Activated CD4-positive, alpha-beta memory T cell treated with anti-CD3 and anti-CD28 coated beads for 36 hours (primary cell): ENCODE measurements around the gene SMIM32. TPM values are rescaled to one million over a fixed set of nuclear protein-coding genes. Genes with fewer than 3 reads are reported as not detected.

Experiments used
- CTCF ChIA-PET: fragments of 350-600 bp; sonication (Branson Sonifier 250); formaldehyde crosslinking; loops from one replicate; lab custom pipeline; 2021; ENCODE audit warnings: antibody characterized with exemption, inconsistent platforms; lab: Charles Lee
- POLR2A ChIA-PET: fragments of 350-600 bp; sonication (Branson Sonifier 250); formaldehyde crosslinking; loops from one replicate; lab custom pipeline; 2021; ENCODE audit warnings: antibody characterized with exemption; lab: Charles Lee
- DNase-seq: peaks from one replicate; pipeline ENCODE4 v3.0.0-alpha.2; 2020
- H3K27ac Mint-ChIP-seq: one replicate; pipeline ENCODE4 v1.8.0; 2021; ENCODE audit warnings: mixed read lengths
- H3K27me3 Mint-ChIP-seq: one replicate; pipeline ENCODE4 v1.8.0; 2021; ENCODE audit warnings: mixed read lengths
- H3K36me3 Mint-ChIP-seq: one replicate; pipeline ENCODE4 v1.8.0; 2021; ENCODE audit warnings: mixed read lengths
- H3K4me1 Mint-ChIP-seq: one replicate; pipeline ENCODE4 v1.8.0; 2021; ENCODE audit warnings: low read depth, mixed read lengths
- H3K4me3 Mint-ChIP-seq: one replicate; pipeline ENCODE4 v1.8.0; 2021; ENCODE audit warnings: mild to moderate bottlenecking, mixed read lengths
- H3K9me3 Mint-ChIP-seq: one replicate; pipeline ENCODE4 v1.8.0; 2021; ENCODE audit warnings: mixed read lengths
- intact Hi-C: fragments of 100-400 bp; cut with micrococcal nuclease; formaldehyde crosslinking; loops from one replicate; pipeline ENCODE4 v1.15.1; 2023
- total RNA-seq, 2 experiments: library from RNA; stranded (reverse); gene quantifications; one replicate each; pipeline ENCODE4 v1.2.3, GENCODE V29; 2021

Gene SMIM32
- total RNA-seq, 2 experiments from 2014 or later = not detected

DNA sequence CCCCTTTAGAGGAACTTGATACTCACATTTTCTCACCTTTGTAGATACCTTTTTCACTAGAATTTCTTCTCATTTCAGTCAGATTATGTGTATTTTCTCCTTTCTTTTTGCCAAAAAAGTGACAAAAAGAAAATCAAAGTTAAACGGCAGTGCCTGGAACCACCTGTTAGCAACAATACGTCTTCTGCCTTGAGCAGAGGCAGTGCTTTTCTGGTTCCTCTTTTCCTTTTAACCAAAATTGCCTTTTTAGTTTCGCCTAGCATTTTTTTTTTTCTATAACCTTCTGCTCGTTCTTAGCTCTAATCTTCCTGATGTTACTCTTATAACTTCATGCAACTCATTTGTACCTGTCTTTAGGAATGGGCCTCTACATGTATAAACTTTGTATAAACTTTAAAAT is 26.1 kb downstream of the SMIM32 start:
- POLR2A ChIA-PET = no interaction called here
- no peak for DNase-seq
- H3K4me1 Mint-ChIP-seq = no peaks in the 10 kb centered on the region
- H3K4me3 Mint-ChIP-seq = no peak overlapping the region
- CTCF ChIA-PET = no interaction called here
- H3K9me3 Mint-ChIP-seq = no peaks in the 10 kb centered on the region
- H3K36me3 Mint-ChIP-seq = peaks cover 7% of the 10 kb centered on the region
- intact Hi-C loops = no loop called here
- H3K27ac Mint-ChIP-seq = no peak overlapping the region
- H3K27me3 Mint-ChIP-seq = no peaks in the 10 kb centered on the region

DNA sequence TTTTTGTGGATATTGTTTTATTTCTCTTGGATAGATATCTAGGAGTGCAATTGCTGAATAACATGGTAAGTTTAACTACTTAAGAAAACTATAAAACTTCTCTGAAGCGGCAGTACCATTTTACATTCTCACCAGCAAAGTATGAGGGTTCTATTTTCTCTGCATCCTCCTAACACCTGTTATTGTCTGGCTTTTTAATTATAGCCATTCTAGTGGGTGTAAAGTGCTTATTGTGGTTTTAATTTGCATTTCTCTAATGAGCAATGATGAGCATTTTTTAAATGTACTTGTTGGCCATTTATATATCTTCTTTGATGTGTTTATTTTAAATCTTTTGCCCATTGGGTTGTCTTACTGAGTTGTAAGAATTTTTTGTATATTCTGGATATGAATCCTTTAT is 28.7 kb downstream of the SMIM32 start:
- Mint-ChIP-seq H3K36me3 (peaks cover 5% of the 10 kb centered on the region), H3K4me1 (no peaks in the 10 kb centered on the region), H3K27me3 (no peaks in the 10 kb centered on the region), H3K27ac (no peak overlapping the region), H3K9me3 (no peaks in the 10 kb centered on the region), H3K4me3 (no peak overlapping the region)
- intact Hi-C loops = no loop called here
- ChIA-PET POLR2A (no interaction called here), CTCF (no interaction called here)
- no peak for DNase-seq

DNA sequence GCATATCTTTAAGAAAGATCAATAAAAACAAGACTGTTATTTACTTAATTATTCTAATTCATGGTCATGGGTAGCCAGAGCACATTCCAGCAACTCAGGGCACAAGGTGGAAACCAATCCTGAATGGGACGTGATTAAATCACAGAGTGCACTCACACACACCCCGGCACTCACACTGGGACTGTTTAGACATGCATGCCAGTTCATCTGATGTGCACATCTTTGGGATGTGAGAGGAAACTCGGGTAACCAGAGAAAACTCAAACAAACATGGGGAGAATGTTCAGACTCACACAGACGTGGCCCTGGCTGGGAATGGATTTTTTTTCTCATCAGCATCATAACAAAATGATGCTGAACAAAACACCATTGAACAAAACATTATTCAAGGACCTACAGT is 31.0 kb downstream of the SMIM32 start:
- no peak for DNase-seq
- no peaks in the 10 kb centered on the region for H3K4me1 Mint-ChIP-seq
- H3K9me3 Mint-ChIP-seq = no peaks in the 10 kb centered on the region
- intact Hi-C loops = no loop called here
- H3K4me3 Mint-ChIP-seq = no peak overlapping the region
- H3K27me3 Mint-ChIP-seq = no peaks in the 10 kb centered on the region
- H3K27ac Mint-ChIP-seq = no peak overlapping the region
- ChIA-PET POLR2A (no interaction called here), CTCF (no interaction called here)
- no peaks in the 10 kb centered on the region for H3K36me3 Mint-ChIP-seq

DNA sequence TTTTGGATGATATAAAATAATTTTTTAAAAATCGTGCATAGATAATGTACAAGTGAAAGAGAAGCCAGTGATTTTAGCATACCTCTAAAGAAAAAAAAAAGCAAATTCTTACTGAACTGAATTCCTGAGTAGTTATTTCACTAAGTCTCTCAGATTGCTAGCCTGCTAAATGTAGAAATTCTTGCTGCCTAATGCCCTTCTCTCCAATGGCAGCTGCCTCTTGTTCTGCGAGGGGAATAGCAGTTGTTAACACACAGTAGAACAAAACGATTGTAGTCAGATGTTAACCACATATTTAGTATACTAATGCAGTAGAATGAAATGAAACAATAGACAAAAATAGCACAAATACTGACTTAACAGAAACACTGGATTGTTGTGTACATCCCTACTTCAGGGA is 33.5 kb downstream of the SMIM32 start:
- H3K4me1 Mint-ChIP-seq = no peaks in the 10 kb centered on the region
- H3K9me3 Mint-ChIP-seq = no peaks in the 10 kb centered on the region
- H3K4me3 Mint-ChIP-seq = no peak overlapping the region
- POLR2A ChIA-PET = no interaction called here
- no peak overlapping the region for H3K27ac Mint-ChIP-seq
- CTCF ChIA-PET = no interaction called here
- peaks cover 5% of the 10 kb centered on the region for H3K36me3 Mint-ChIP-seq
- intact Hi-C loops = no loop called here
- no peaks in the 10 kb centered on the region for H3K27me3 Mint-ChIP-seq
- no peak for DNase-seq

DNA sequence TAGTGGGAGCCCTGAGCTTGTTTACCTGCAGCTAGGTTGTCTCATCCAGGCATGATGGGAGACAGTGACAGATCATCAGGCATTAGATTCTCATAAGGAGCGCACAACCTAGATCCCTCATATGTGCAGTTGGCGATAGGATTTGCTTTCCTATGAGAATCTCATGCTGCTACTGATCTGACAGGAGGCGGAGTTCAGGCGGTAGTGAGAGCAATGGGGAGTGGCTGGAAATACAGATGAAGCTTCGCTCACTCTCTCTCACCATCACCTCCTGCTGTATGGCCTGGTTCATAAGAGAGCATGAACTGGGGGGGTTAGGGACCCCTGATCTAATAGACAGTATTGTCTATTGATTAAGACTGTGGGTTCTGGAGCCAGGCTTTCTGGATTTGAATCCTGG is 35.4 kb downstream of the SMIM32 start:
- ChIA-PET POLR2A (no interaction called here), CTCF (no interaction called here)
- Mint-ChIP-seq H3K4me3 (no peak overlapping the region), H3K27ac (no peak overlapping the region), H3K9me3 (no peaks in the 10 kb centered on the region), H3K27me3 (no peaks in the 10 kb centered on the region), H3K36me3 (peaks cover 7% of the 10 kb centered on the region), H3K4me1 (no peaks in the 10 kb centered on the region)
- DNase-seq = no peak
- intact Hi-C loops = no loop called here

DNA sequence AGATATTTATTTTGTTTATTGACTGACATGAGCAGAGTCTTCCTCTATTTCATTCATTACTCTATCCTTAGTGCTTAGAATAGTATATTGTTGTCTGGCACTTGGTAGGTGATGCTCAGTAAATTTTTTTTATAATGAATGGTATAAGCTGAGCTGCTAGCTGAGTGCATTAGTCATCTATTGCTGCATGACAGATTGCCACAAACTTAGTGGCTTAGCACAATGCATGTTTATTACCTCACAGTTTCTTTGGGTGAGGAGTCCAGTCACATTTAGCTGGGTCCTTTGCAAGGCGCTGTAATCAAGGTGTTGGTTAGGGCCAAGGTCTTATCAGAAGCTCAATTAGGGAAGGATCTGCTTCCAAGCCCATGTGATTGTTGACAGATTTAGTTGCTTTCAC is 37.2 kb downstream of the SMIM32 start:
- Mint-ChIP-seq H3K4me3 (no peak overlapping the region), H3K27ac (no peak overlapping the region), H3K27me3 (no peaks in the 10 kb centered on the region), H3K36me3 (peaks cover 7% of the 10 kb centered on the region), H3K4me1 (no peaks in the 10 kb centered on the region), H3K9me3 (no peaks in the 10 kb centered on the region)
- POLR2A ChIA-PET = no interaction called here
- CTCF ChIA-PET = interaction anchor here (1.6 kb wide), 1 partner anchor 211 kb away, joined by 4 read pairs; no protein-coding TSS in a partner anchor
- intact Hi-C loops = no loop called here
- DNase-seq = no peak

DNA sequence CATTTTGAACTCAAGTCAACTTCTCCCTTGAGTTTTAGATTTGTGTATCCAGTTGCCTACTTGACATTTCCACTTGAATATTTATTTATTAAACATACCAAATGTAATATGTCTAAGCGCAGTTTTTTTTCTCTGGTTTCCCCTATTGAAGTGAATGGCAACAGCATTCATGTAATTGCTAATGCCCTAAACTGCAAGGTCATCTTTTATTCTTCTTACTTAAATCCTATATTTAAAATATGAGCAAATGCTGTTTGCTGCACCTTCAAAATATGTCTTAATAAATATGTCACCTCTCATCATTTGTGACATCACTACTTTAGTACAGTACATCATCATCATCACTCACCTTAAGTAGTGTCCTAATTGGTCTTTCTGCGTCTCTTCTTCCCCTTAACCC is 37.9 kb downstream of the SMIM32 start:
- intact Hi-C loops = no loop called here
- peaks cover 7% of the 10 kb centered on the region for H3K36me3 Mint-ChIP-seq
- H3K27ac Mint-ChIP-seq = no peak overlapping the region
- H3K27me3 Mint-ChIP-seq = no peaks in the 10 kb centered on the region
- H3K4me1 Mint-ChIP-seq = no peaks in the 10 kb centered on the region
- ChIA-PET POLR2A (no interaction called here), CTCF (no interaction called here)
- H3K9me3 Mint-ChIP-seq = no peaks in the 10 kb centered on the region
- DNase-seq = no peak
- no peak overlapping the region for H3K4me3 Mint-ChIP-seq

DNA sequence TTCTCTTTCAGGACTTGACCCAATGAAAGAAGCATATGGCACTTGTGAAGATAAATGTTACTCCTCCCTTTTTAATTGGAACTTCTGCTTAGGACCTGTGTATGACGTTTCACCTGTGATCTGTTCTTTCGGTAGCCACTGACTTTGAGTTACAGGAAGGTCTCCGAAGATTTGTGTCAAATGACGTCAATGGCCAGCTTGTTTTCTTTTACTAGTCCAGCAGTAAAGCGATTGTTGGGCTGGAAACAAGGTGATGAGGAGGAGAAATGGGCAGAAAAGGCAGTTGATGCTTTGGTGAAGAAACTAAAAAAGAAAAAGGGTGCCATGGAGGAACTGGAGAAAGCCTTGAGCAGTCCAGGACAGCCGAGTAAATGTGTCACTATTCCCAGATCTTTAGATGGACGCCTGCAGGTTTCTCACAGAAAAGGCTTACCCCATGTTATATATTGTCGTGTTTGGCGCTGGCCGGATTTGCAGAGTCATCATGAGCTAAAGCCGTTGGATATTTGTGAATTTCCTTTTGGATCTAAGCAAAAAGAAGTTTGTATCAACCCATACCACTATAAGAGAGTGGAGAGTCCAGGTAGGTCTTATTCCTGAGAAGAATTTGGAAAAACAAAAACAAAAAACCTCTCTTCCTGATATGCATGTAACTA is 39.3 kb downstream of the SMIM32 start:
- CTCF ChIA-PET = interaction anchor here (0.9 kb wide), 1 partner anchor 587 kb away, joined by 3 read pairs; no protein-coding TSS in a partner anchor
- Mint-ChIP-seq H3K4me1 (no peaks in the 10 kb centered on the region), H3K27ac (no peak overlapping the region), H3K27me3 (no peaks in the 10 kb centered on the region), H3K4me3 (no peak overlapping the region), H3K9me3 (no peaks in the 10 kb centered on the region), H3K36me3 (peaks cover 7% of the 10 kb centered on the region)
- intact Hi-C loops = no loop called here
- POLR2A ChIA-PET = no interaction called here
- DNase-seq = no peak

DNA sequence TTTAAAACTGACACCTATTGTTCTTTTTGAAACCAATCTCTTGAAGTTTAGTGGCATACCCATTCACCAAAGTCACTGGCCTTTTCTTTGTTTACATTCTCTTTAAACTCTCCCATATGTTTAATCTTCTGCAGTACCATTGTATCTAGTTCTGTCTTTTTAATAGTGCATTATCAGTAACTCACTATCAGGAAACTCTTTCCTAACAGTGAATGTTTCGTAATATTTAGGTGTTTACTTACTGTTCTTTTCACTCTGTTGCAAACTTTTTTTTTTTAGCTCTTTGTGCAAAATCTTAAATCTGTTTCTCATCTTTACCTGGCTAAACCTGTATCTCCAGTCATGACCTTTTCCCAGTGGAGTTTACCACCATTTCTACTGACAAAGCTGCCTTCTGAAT is 43.1 kb downstream of the SMIM32 start:
- intact Hi-C loops = no loop called here
- ChIA-PET CTCF (no interaction called here), POLR2A (no interaction called here)
- H3K27ac Mint-ChIP-seq = no peak overlapping the region
- peaks cover 6% of the 10 kb centered on the region for H3K36me3 Mint-ChIP-seq
- H3K9me3 Mint-ChIP-seq = no peaks in the 10 kb centered on the region
- peaks cover 2% of the 10 kb centered on the region for H3K4me1 Mint-ChIP-seq
- H3K27me3 Mint-ChIP-seq = peaks cover 2% of the 10 kb centered on the region
- DNase-seq = no peak
- no peak overlapping the region for H3K4me3 Mint-ChIP-seq

DNA sequence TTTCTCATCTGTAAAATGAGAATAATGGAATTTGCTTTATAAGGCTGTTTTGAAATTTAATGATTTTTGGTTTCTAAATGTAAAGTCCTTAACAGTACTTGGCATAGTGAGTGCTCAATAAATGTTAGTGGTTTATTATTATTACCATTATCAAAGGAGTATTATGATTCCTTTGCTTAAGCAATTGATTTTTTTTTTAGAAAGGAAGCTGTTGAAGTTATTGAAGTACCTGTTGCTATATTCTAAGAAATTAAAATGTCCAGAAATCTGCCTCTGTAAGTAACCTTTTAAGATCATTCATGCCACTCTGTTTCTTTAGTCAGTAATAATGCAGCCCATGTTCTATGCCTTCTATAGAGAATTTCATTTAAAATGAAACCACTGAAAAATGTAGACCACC is 45.3 kb downstream of the SMIM32 start:
- Mint-ChIP-seq H3K4me3 (no peak overlapping the region), H3K4me1 (peaks cover 2% of the 10 kb centered on the region), H3K9me3 (no peaks in the 10 kb centered on the region), H3K27ac (no peak overlapping the region), H3K27me3 (peaks cover 2% of the 10 kb centered on the region), H3K36me3 (no peaks in the 10 kb centered on the region)
- intact Hi-C loops = no loop called here
- ChIA-PET CTCF (interaction anchor here (1.0 kb wide), 1 partner anchor 66 kb away, joined by 4 read pairs; no protein-coding TSS in a partner anchor), POLR2A (no interaction called here)
- DNase-seq = no peak

DNA sequence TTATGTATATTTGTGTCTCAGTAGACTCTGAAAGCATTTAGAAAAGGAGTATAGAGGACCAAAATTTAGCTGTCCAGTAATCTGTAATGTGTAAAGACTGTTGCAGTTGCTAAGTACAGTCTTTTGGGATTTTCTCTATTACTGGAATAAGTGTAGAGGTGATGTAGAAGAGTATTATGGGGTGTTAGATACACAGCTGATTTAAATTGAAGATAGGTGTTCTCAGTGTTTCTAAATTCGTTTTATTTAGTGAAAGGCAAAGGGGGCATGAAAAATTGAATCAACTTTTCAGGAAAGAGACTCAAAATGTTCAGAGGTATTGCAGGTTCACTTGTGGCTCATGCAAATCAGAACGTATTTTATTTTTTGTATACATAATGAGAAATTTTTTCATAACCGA is 46.8 kb downstream of the SMIM32 start:
- CTCF ChIA-PET = interaction anchor here (0.9 kb wide), 1 partner anchor 83 kb away, joined by 3 read pairs; no protein-coding TSS in a partner anchor

DNA sequence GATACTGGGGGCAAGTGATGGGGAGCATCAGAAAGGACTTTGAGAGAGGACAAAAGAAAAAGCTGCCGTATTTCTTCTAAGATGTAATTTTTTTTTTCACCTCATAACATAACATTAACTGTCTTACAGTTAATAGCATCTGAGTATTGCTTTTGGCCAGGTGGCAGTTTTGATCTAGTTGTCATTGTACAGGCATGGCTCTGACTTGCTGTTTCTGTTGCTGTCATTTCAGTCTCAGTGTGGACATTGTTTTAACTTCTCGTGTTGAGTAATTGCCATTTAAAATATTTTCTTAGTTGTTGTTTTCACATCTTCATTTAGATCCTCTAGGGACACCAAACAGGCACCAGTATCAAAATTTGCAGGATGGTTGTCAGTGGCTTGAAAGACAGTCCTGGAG is 47.9 kb downstream of the SMIM32 start:
- no peak for DNase-seq
- intact Hi-C loops = no loop called here

More for the DNA sequence above, 46.8 kb downstream of the SMIM32 start:
- Mint-ChIP-seq H3K27ac (no peak overlapping the region), H3K9me3 (no peaks in the 10 kb centered on the region), H3K4me1 (peaks cover 2% of the 10 kb centered on the region), H3K4me3 (no peak overlapping the region), H3K36me3 (no peaks in the 10 kb centered on the region), H3K27me3 (peaks cover 2% of the 10 kb centered on the region)
- intact Hi-C loops = no loop called here
- DNase-seq = no peak
- POLR2A ChIA-PET = no interaction called here

DNA sequence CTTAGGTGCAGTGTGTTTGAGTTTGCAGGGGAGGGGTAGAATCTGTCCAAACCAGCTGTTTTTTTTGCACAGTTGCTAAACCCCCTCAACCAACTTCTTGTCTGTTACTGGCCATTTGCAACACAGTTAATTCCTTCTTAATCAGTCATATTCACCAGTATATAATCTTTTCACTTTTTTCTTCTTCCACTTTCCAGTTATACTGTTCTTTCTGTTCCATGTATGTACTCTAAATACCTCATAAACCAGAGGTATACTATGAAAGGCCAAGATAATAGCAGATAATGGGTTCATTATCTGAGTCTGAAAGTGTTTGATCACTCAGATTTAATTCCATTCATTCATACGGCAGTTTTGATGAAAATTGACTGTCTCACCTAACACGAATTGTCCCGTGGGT is 49.2 kb downstream of the SMIM32 start:
- no peak overlapping the region for H3K4me3 Mint-ChIP-seq
- POLR2A ChIA-PET = no interaction called here
- no peak for DNase-seq
- H3K27ac Mint-ChIP-seq = no peak overlapping the region
- CTCF ChIA-PET = no interaction called here
- peaks cover 6% of the 10 kb centered on the region for H3K27me3 Mint-ChIP-seq
- H3K36me3 Mint-ChIP-seq = no peaks in the 10 kb centered on the region
- no peaks in the 10 kb centered on the region for H3K9me3 Mint-ChIP-seq
- intact Hi-C loops = no loop called here
- H3K4me1 Mint-ChIP-seq = peaks cover 6% of the 10 kb centered on the region

More for the DNA sequence above, 47.9 kb downstream of the SMIM32 start:
- Mint-ChIP-seq H3K27ac (no peak overlapping the region), H3K9me3 (no peaks in the 10 kb centered on the region), H3K27me3 (peaks cover 2% of the 10 kb centered on the region), H3K4me3 (no peak overlapping the region), H3K4me1 (peaks cover 2% of the 10 kb centered on the region), H3K36me3 (no peaks in the 10 kb centered on the region)
- CTCF ChIA-PET = interaction anchor here (0.6 kb wide), 1 partner anchor 11 kb away, joined by 3 read pairs; no protein-coding TSS in a partner anchor
- POLR2A ChIA-PET = no interaction called here
